AG08396 (cell line): ENCODE data around the gene CDH13.
"Not testable (repeated sequence)": the region's sequence is repeated elsewhere in the genome, so short reads cannot be mapped to it uniquely, and the experiment has no call there.

ENCODE experiments used
- DNase-seq: peaks from one replicate; pipeline ENCODE4 v3.0.0; 2012; ENCODE audit warnings: low spot score, mixed read lengths

Gene CDH13

GRCh38 chr16:82891918-82892317 lies 265.1 kb downstream of the CDH13 start:
- DNase-seq, result no peak

- DNase-seq, result no peak
These were observed 265.6 kb downstream of the CDH13 start for GRCh38 chr16:82892324-82892723.

- no peak for DNase-seq
These were observed 269.1 kb downstream of the CDH13 start for GRCh38 chr16:82895843-82896242.

GRCh38 chr16:82899006-82899405 lies 272.2 kb downstream of the CDH13 start:
- no peak for DNase-seq

GRCh38 chr16:82899731-82900450 lies 273.1 kb downstream of the CDH13 start:
- DNase-seq, result no peak

- no peak for DNase-seq
These were observed 273.8 kb downstream of the CDH13 start for GRCh38 chr16:82900559-82900958.

- no peak for DNase-seq
These were observed 285.2 kb downstream of the CDH13 start for GRCh38 chr16:82911925-82912324.

GRCh38 chr16:82915139-82915824 lies 288.5 kb downstream of the CDH13 start:
- no peak for DNase-seq

- no peak for DNase-seq
These were observed 291.3 kb downstream of the CDH13 start for GRCh38 chr16:82917886-82918595.

GRCh38 chr16:82924075-82924854 lies 297.5 kb downstream of the CDH13 start:
- DNase-seq, result no peak

GRCh38 chr16:82926500-82926899 lies 299.7 kb downstream of the CDH13 start:
- DNase-seq, result no peak

- not testable (repeated sequence) for DNase-seq
These were observed 307.2 kb downstream of the CDH13 start for GRCh38 chr16:82933933-82934332.

- no peak for DNase-seq
These were observed 309.0 kb downstream of the CDH13 start for GRCh38 chr16:82935766-82936165.

GRCh38 chr16:82936941-82937551 lies 310.3 kb downstream of the CDH13 start:
- no peak for DNase-seq

- DNase-seq, result no peak
These were observed 311.3 kb downstream of the CDH13 start for GRCh38 chr16:82937926-82938520.

GRCh38 chr16:82943371-82943770 lies 316.6 kb downstream of the CDH13 start:
- no peak for DNase-seq

- no peak for DNase-seq
These were observed 318.8 kb downstream of the CDH13 start for GRCh38 chr16:82945420-82946101.

- no peak for DNase-seq
These were observed 320.9 kb downstream of the CDH13 start for GRCh38 chr16:82947698-82948097.

- no peak for DNase-seq
These were observed 322.2 kb downstream of the CDH13 start for GRCh38 chr16:82949016-82949415.

- no peak for DNase-seq
These were observed 326.7 kb downstream of the CDH13 start for GRCh38 chr16:82953517-82953916.
